OCI-LY3 (cell line): Measurements from ENCODE around the gene OR6B1.
"Not testable (repeated sequence)": the region's sequence is repeated elsewhere in the genome, so short reads cannot be mapped to it uniquely, and the experiment has no call there.

ENCODE experiments used
- CTCF ChIP-seq: fragments of 200-600, 300-600 bp; sonication (generic); IDR thresholded peaks from 2 replicates; pipeline ENCODE4 v1.5.1; 2014; ENCODE audit warnings: antibody characterized with exemption, low read length, low read depth
- EZH2phosphoT487 ChIP-seq: fragments of 200-600 bp; shearing (Covaris generic); IDR thresholded peaks from 2 replicates; pipeline ENCODE4 v1.6.1; 2018; ENCODE audit warnings: antibody characterized with exemption, mixed run types, low read depth

- not testable (repeated sequence) for TF ChIP-seq CTCF, EZH2phosphoT487
Measured at GRCh38 chr7:144010061-144010460, 9.9 kb downstream of the OR6B1 start.
